SKM-1 (cell line): ENCODE results near the gene LDLR.
"Not testable (repeated sequence)": the region's sequence is repeated elsewhere in the genome, so short reads cannot be mapped to it uniquely, and the experiment has no call there.

Experiments
- DNase-seq: peaks from one replicate; lab custom pipeline; 2025; ENCODE audit not compliant: unreplicated experiment; lab: John Stamatoyannopoulos, UW

LDLR gene

GRCh38 chr19:11169896-11170678, 80.8 kb downstream of the LDLR start:
- DNase-seq = no peak

GRCh38 chr19:11171144-11171543, 81.9 kb downstream of the LDLR start:
- no peak for DNase-seq

- no peak for DNase-seq
Measured at GRCh38 chr19:11172576-11172975, 83.3 kb downstream of the LDLR start.

- DNase-seq = no peak
Measured at GRCh38 chr19:11173516-11174155, 84.4 kb downstream of the LDLR start.

- DNase-seq = no peak
Measured at GRCh38 chr19:11174336-11174735, 85.1 kb downstream of the LDLR start.

- DNase-seq = no peak
Measured at GRCh38 chr19:11175920-11176319, 86.7 kb downstream of the LDLR start.

- no peak for DNase-seq
Measured at GRCh38 chr19:11176466-11177193, 87.4 kb downstream of the LDLR start.

GRCh38 chr19:11177592-11177991, 88.3 kb downstream of the LDLR start:
- no peak for DNase-seq

GRCh38 chr19:11179145-11179465, 89.8 kb downstream of the LDLR start:
- DNase-seq = not testable (repeated sequence)

- DNase-seq = no peak
Measured at GRCh38 chr19:11179716-11180297, 90.5 kb downstream of the LDLR start.

- no peak for DNase-seq
Measured at GRCh38 chr19:11180346-11180745, 91.1 kb downstream of the LDLR start.

GRCh38 chr19:11180975-11181374, 91.7 kb downstream of the LDLR start:
- not testable (repeated sequence) for DNase-seq

- DNase-seq = no peak
Measured at GRCh38 chr19:11181488-11181887, 92.2 kb downstream of the LDLR start.
